IPS DF 6.9 (cell line): ENCODE results near the gene C17orf107.
A peak's percentile ranks its signal among the peaks of the same experiment; 100 is the strongest.

Experiments used
- DNase-seq: peaks from one replicate; pipeline ENCODE4 v3.0.0-alpha.2; 2013; ENCODE audit warnings: low read depth, low spot score
- H3K27ac ChIP-seq: one replicate; pipeline ENCODE4 v1.5.1; 2013; ENCODE audit warnings: low read length, control low read depth
- H3K27me3 ChIP-seq: 2 replicates; pipeline ENCODE4 v1.6.1; 2013; ENCODE audit warnings: mild to moderate bottlenecking, low read length; ENCODE audit not compliant: control insufficient read depth, insufficient read depth
- H3K36me3 ChIP-seq: 2 replicates; pipeline ENCODE4 v1.6.1; 2013; ENCODE audit warnings: low read length; ENCODE audit not compliant: control insufficient read depth, insufficient read depth
- H3K4me1 ChIP-seq: 2 replicates; pipeline ENCODE4 v1.6.1; 2013; ENCODE audit warnings: low read length; ENCODE audit not compliant: control insufficient read depth, insufficient read depth
- H3K4me3 ChIP-seq: 2 replicates; pipeline ENCODE4 v1.5.1; 2013; ENCODE audit warnings: mild to moderate bottlenecking, low read length
- H3K9me3 ChIP-seq: 2 replicates; pipeline ENCODE4 v1.6.1; 2013; ENCODE audit warnings: low read length, inconsistent platforms; ENCODE audit not compliant: control insufficient read depth, insufficient read depth
- WGBS: extraction: QIAGEN DNeasy Blood & Tissue Kit; methylation state at CpG from one replicate; pipeline ENCODE4 v1.1.7; 2013; ENCODE audit warnings: mixed read lengths, missing lambda C conversion rate; ENCODE audit not compliant: insufficient read length, insufficient coverage; 5-methylcytosine and 5-hydroxymethylcytosine counted together

The C17orf107 gene

GRCh38 chr17:4948931-4949320 lies 49.6 kb downstream of the C17orf107 start:
- H3K4me3 ChIP-seq, result peak overlapping the region; percentile 70; the same call in 1 of the 2 replicates
- H3K36me3 ChIP-seq, result peaks cover 17% of the 10 kb centered on the region
- H3K4me1 ChIP-seq, result peaks cover 5% of the 10 kb centered on the region; the same call in 1 of the 2 replicates
- no CpG with 5 or more reads among the region's 40 CpGs for WGBS
- no peaks in the 10 kb centered on the region for H3K9me3 ChIP-seq
- DNase-seq, result no peak
- no peaks in the 10 kb centered on the region for H3K27me3 ChIP-seq
- H3K27ac ChIP-seq, result peak overlapping the region; percentile 11

- peak overlapping the region; percentile 11 for H3K27ac ChIP-seq
- H3K4me1 ChIP-seq, result peaks cover 5% of the 10 kb centered on the region; the same call in 1 of the 2 replicates
- no CpG with 5 or more reads among the region's 75 CpGs for WGBS
- no peaks in the 10 kb centered on the region for H3K9me3 ChIP-seq
- no peak for DNase-seq
- no peaks in the 10 kb centered on the region for H3K27me3 ChIP-seq
- peaks cover 15% of the 10 kb centered on the region for H3K36me3 ChIP-seq
- peak overlapping the region; percentile 70; the same call in 1 of the 2 replicates for H3K4me3 ChIP-seq
Measured at GRCh38 chr17:4949321-4950074, 50.2 kb downstream of the C17orf107 start.

GRCh38 chr17:4950075-4950745 lies 50.9 kb downstream of the C17orf107 start:
- Histone ChIP-seq H3K9me3 (no peaks in the 10 kb centered on the region), H3K4me1 (peaks cover 5% of the 10 kb centered on the region; the same call in 1 of the 2 replicates), H3K36me3 (peaks cover 11% of the 10 kb centered on the region), H3K27ac (no peak overlapping the region), H3K4me3 (peak overlapping the region; percentile 42; the same call in 1 of the 2 replicates), H3K27me3 (no peaks in the 10 kb centered on the region)
- no peak for DNase-seq
- WGBS, result no CpG with 5 or more reads among the region's 52 CpGs

- no peaks in the 10 kb centered on the region for H3K9me3 ChIP-seq
- H3K27me3 ChIP-seq, result no peaks in the 10 kb centered on the region
- H3K36me3 ChIP-seq, result peaks cover 9% of the 10 kb centered on the region
- no peak within 1 kb of the TSS for H3K27ac ChIP-seq
- no CpG with 5 or more reads among the region's 7 CpGs for WGBS
- DNase-seq, result no peak
- peak within 1 kb of the TSS; percentile 42; the same call in 1 of the 2 replicates for H3K4me3 ChIP-seq
- peaks cover 5% of the 10 kb centered on the region; the same call in 1 of the 2 replicates for H3K4me1 ChIP-seq
Measured at GRCh38 chr17:4950746-4951204, 51.4 kb downstream of the C17orf107 start, which contains the start of gene ENO3. Gene ENO3 (plus strand): TSS chr17:4951119. CDS start chr17:4951830, 711 bp downstream.

- H3K9me3 ChIP-seq, result no peaks in the 10 kb centered on the region
- H3K4me3 ChIP-seq, result no peak overlapping the region
- 0 out of 2 replicates have a peak, but pooled peaks cover 3% of the 10 kb centered on the region for H3K4me1 ChIP-seq
- no CpG with 5 or more reads among the region's 3 CpGs for WGBS
- H3K27ac ChIP-seq, result no peak overlapping the region
- H3K36me3 ChIP-seq, result peaks cover 3% of the 10 kb centered on the region
- no peak for DNase-seq
- H3K27me3 ChIP-seq, result no peaks in the 10 kb centered on the region
Measured at GRCh38 chr17:4951486-4951885, 52.1 kb downstream of the C17orf107 start.
